Osteoblast (primary cell): ENCODE data around the gene AGO3. TPM values are rescaled to one million over a fixed set of nuclear protein-coding genes. Genes with fewer than 3 reads are reported as not detected.

Source experiments
- DNase-seq: peaks from one replicate; pipeline ENCODE4 v3.0.0; 2011; ENCODE audit warnings: low spot score, mixed read lengths; ENCODE audit not compliant: insufficient read length; ENCODE audit errors: missing footprints
- H2AFZ ChIP-seq: 2 replicates; pipeline ENCODE4 v1.6.0; 2011; ENCODE audit warnings: mild to moderate bottlenecking, low read length
- H3K27ac ChIP-seq: 2 replicates; pipeline ENCODE4 v1.5.1; 2011; ENCODE audit warnings: mild to moderate bottlenecking, low read depth, low read length, moderate library complexity
- H3K27me3 ChIP-seq: 2 replicates; pipeline ENCODE4 v1.6.0; 2012; ENCODE audit warnings: mild to moderate bottlenecking, control low read depth, inconsistent platforms, low read length, moderate library complexity; ENCODE audit not compliant: insufficient read depth
- H3K36me3 ChIP-seq: 2 replicates; pipeline ENCODE4 v1.5.1; 2011; ENCODE audit warnings: mild to moderate bottlenecking, low read length, control low read depth, moderate library complexity; ENCODE audit not compliant: insufficient read depth
- H3K4me1 ChIP-seq: 2 replicates; pipeline ENCODE4 v1.5.1; 2011; ENCODE audit warnings: mild to moderate bottlenecking, low read length, control low read depth, moderate library complexity; ENCODE audit not compliant: insufficient read depth
- H3K4me2 ChIP-seq: 2 replicates; pipeline ENCODE4 v1.6.0; 2011; ENCODE audit warnings: mild to moderate bottlenecking, low read length; ENCODE audit not compliant: insufficient read depth
- H3K4me3 ChIP-seq: fragments of 200-600 bp; sonication (generic); 3 replicates; pipeline ENCODE4 v1.5.1; 2012; ENCODE audit warnings: mild to moderate bottlenecking, low read length, inconsistent platforms; ENCODE audit not compliant: insufficient read depth
- H3K79me2 ChIP-seq: 2 replicates; pipeline ENCODE4 v1.6.0; 2012; ENCODE audit warnings: mild to moderate bottlenecking, low read length, control low read depth, inconsistent platforms; ENCODE audit not compliant: insufficient read depth
- H3K9me3 ChIP-seq: 2 replicates; pipeline ENCODE4 v1.5.1; 2011; ENCODE audit warnings: low read depth, low read length, control low read depth
- H4K20me1 ChIP-seq: 2 replicates; pipeline ENCODE4 v1.6.0; 2012; ENCODE audit warnings: mild to moderate bottlenecking, low read length, control low read depth; ENCODE audit not compliant: insufficient read depth
- CTCF ChIP-seq: IDR thresholded peaks from 2 replicates; pipeline ENCODE4 v1.5.1; 2011; ENCODE audit warnings: mild to moderate bottlenecking, low read depth, low read length, moderate library complexity; ENCODE audit errors: extremely low read depth
- total RNA-seq: library from RNA; depleted of rRNA; stranded (reverse); fragments of >200 nt; gene quantifications from 2 replicates; pipeline ENCODE4 v1.2.3, GENCODE V29; 2012

Gene AGO3
- total RNA-seq, 1 donor: 14.8 TPM

GRCh38 chr1:36097693-36098585 lies 167.0 kb downstream of the AGO3 start:
- no peak for TF ChIP-seq CTCF
- DNase-seq: peak; percentile 51
- Histone ChIP-seq H4K20me1 (peaks cover 5% of the 10 kb centered on the region), H3K4me2 (no peak overlapping the region), H3K79me2 (peaks cover 3% of the 10 kb centered on the region), H3K27me3 (no peaks in the 10 kb centered on the region), H2AFZ (no peak overlapping the region), H3K36me3 (peaks cover 24% of the 10 kb centered on the region), H3K4me3 (no peak overlapping the region), H3K4me1 (peaks cover 10% of the 10 kb centered on the region), H3K27ac (no peak overlapping the region), H3K9me3 (no peaks in the 10 kb centered on the region)

GRCh38 chr1:36098650-36099365 lies 167.9 kb downstream of the AGO3 start:
- Histone ChIP-seq H3K36me3 (peaks cover 15% of the 10 kb centered on the region), H3K4me2 (no peak overlapping the region), H3K27ac (no peak overlapping the region), H4K20me1 (no peaks in the 10 kb centered on the region), H3K27me3 (no peaks in the 10 kb centered on the region), H3K4me3 (no peak overlapping the region), H2AFZ (no peak overlapping the region), H3K9me3 (no peaks in the 10 kb centered on the region), H3K79me2 (no peaks in the 10 kb centered on the region), H3K4me1 (peaks cover 10% of the 10 kb centered on the region)
- no peak for TF ChIP-seq CTCF
- peak; percentile 55 for DNase-seq

GRCh38 chr1:36099681-36100341 lies 168.9 kb downstream of the AGO3 start:
- Histone ChIP-seq H3K9me3 (no peaks in the 10 kb centered on the region), H3K27ac (no peak overlapping the region), H3K4me3 (peak overlapping the region; percentile 57), H3K27me3 (no peaks in the 10 kb centered on the region), H2AFZ (peak overlapping the region; percentile 63), H3K4me2 (peak overlapping the region; percentile 50), H3K79me2 (no peaks in the 10 kb centered on the region), H3K4me1 (peaks cover 10% of the 10 kb centered on the region), H4K20me1 (no peaks in the 10 kb centered on the region), H3K36me3 (peaks cover 5% of the 10 kb centered on the region)
- TF ChIP-seq CTCF: peak; percentile 80
- peak; percentile 95 for DNase-seq

- no peak for TF ChIP-seq CTCF
- Histone ChIP-seq H3K79me2 (no peaks in the 10 kb centered on the region), H3K27me3 (no peaks in the 10 kb centered on the region), H3K36me3 (peaks cover 2% of the 10 kb centered on the region), H3K4me3 (peak overlapping the region; percentile 57), H3K9me3 (no peaks in the 10 kb centered on the region), H3K4me2 (peak overlapping the region; percentile 50), H3K4me1 (peaks cover 10% of the 10 kb centered on the region), H2AFZ (peak overlapping the region; percentile 63), H4K20me1 (no peaks in the 10 kb centered on the region), H3K27ac (no peak overlapping the region)
- peak; percentile 93 for DNase-seq
These were observed 169.5 kb downstream of the AGO3 start for GRCh38 chr1:36100376-36100775.
